Activated T-cell treated with anti-CD3 and anti-CD28 coated beads for 48 hours (primary cell): Measurements from ENCODE around the gene NKX2-2.
"Not testable (repeated sequence)": the region's sequence is repeated elsewhere in the genome, so short reads cannot be mapped to it uniquely, and the experiment has no call there.

Experiments used
- DNase-seq: peaks from one replicate; pipeline ENCODE4 v3.0.0-alpha.2; 2020; ENCODE audit warnings: low read depth

Gene NKX2-2

GRCh38 chr20:21508230-21509078, 5.4 kb downstream of the NKX2-2 start:
- DNase-seq = no peak

- DNase-seq = no peak
Measured at GRCh38 chr20:21507400-21508229, 6.2 kb downstream of the NKX2-2 start.

- DNase-seq = peak; percentile 81
Measured at GRCh38 chr20:21505810-21506530, 7.9 kb downstream of the NKX2-2 start.

GRCh38 chr20:21505161-21505809, 8.6 kb downstream of the NKX2-2 start:
- DNase-seq = peak; percentile 79

GRCh38 chr20:21504323-21504722, 9.5 kb downstream of the NKX2-2 start:
- no peak for DNase-seq

- no peak for DNase-seq
Measured at GRCh38 chr20:21503345-21503744, 10.5 kb downstream of the NKX2-2 start.

GRCh38 chr20:21501184-21501583, 12.7 kb downstream of the NKX2-2 start:
- DNase-seq = no peak

GRCh38 chr20:21500599-21500998, 13.3 kb downstream of the NKX2-2 start:
- DNase-seq = no peak

GRCh38 chr20:21499641-21500040, 14.2 kb downstream of the NKX2-2 start:
- DNase-seq = no peak

- no peak for DNase-seq
Measured at GRCh38 chr20:21498635-21499034, 15.2 kb downstream of the NKX2-2 start.

- no peak for DNase-seq
Measured at GRCh38 chr20:21498195-21498594, 15.7 kb downstream of the NKX2-2 start.

GRCh38 chr20:21496452-21496851, 17.4 kb downstream of the NKX2-2 start:
- no peak for DNase-seq

- no peak for DNase-seq
Measured at GRCh38 chr20:21493049-21493448, 20.8 kb downstream of the NKX2-2 start.

- no peak for DNase-seq
Measured at GRCh38 chr20:21490105-21490504, 23.8 kb downstream of the NKX2-2 start.

GRCh38 chr20:21480144-21480543, 33.7 kb downstream of the NKX2-2 start:
- not testable (repeated sequence) for DNase-seq

GRCh38 chr20:21465799-21466198, 48.1 kb downstream of the NKX2-2 start:
- DNase-seq = no peak

GRCh38 chr20:21464916-21465315, 48.9 kb downstream of the NKX2-2 start:
- no peak for DNase-seq
